ENCODE measurements around the gene USP9Y.

- TF ChIP-seq GATA3 (IDR thresholded peaks at IDR 0.05; ENCODE audit: low read depth, low read length) (no peak), GATA2 (IDR thresholded peaks at IDR 0.05; ENCODE audit: low read depth, low read length) (no peak)
Observed at GRCh38 chrY:12715376-12715775, 14.3 kb downstream of the USP9Y start.
